Measurements from ENCODE around the gene POLDIP2.

The POLDIP2 gene

GRCh38 chr17:28363186-28363585 is 5.9 kb upstream of the POLDIP2 start:
- H2AFZ ChIP-seq (ENCODE audit: low read depth, low read length, severe bottlenecking), result no peak overlapping the region
- no peaks in the 10 kb centered on the region for H4K20me1 ChIP-seq (ENCODE audit: low read depth, low read length)
- peaks cover 4% of the 10 kb centered on the region for H3K79me2 ChIP-seq (ENCODE audit: insufficient read depth, low read length)
- H3K36me3 ChIP-seq (ENCODE audit: low read length), result no peaks in the 10 kb centered on the region
- TF ChIP-seq CTCF (IDR thresholded peaks at IDR 0.05; ENCODE audit: insufficient read depth, low read length, poor library complexity, severe bottlenecking) (no peak), EZH2phosphoT487 (conservative IDR thresholded peaks at IDR 0.05; ENCODE audit: low read length) (no peak)
- no peak overlapping the region for H3K4me2 ChIP-seq (ENCODE audit: low read depth, low read length, poor library complexity, severe bottlenecking)
- no peaks in the 10 kb centered on the region for H3K27me3 ChIP-seq (ENCODE audit: low read length)
- H3F3A ChIP-seq (ENCODE audit: insufficient read depth), result no peaks in the 10 kb centered on the region
- H3K4me3 ChIP-seq (ENCODE audit: insufficient read depth, low read length, poor library complexity, severe bottlenecking), result no peak overlapping the region
- H3K9ac ChIP-seq (ENCODE audit: low read length), result no peak overlapping the region
- H3K27ac ChIP-seq (ENCODE audit: low read depth, low read length), result no peak overlapping the region
- H3K9me2 ChIP-seq (replicated peaks; ENCODE audit: insufficient read depth, low read length), result no peaks in the 10 kb centered on the region
- no peaks in the 10 kb centered on the region for H3K9me3 ChIP-seq (ENCODE audit: insufficient read depth, low read length)

DNA sequence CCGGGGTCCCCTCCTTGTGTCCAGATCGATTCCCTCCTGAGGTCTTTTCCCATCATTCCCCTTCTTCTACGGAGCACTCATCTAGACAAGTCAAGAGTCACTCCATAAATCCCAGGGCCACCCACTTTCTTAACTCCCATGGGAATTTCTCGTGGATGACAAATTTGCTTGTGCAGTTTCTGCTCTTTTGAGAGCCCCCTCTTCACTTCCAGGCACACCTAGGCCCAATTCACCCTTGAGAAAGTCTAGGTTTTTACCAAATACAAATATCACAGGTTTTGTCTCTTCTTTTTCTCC is 522 bp upstream of the POLDIP2 start:
- no peak overlapping the region for H3K27ac ChIP-seq (ENCODE audit: low read depth, low read length)
- no peaks in the 10 kb centered on the region for H3K27me3 ChIP-seq (ENCODE audit: low read length)
- H3K79me2 ChIP-seq (ENCODE audit: insufficient read depth, low read length), result peaks cover 28% of the 10 kb centered on the region
- no peaks in the 10 kb centered on the region for H3F3A ChIP-seq (ENCODE audit: insufficient read depth)
- TF ChIP-seq EZH2phosphoT487 (conservative IDR thresholded peaks at IDR 0.05; ENCODE audit: low read length) (no peak), CTCF (IDR thresholded peaks at IDR 0.05; ENCODE audit: insufficient read depth, low read length, poor library complexity, severe bottlenecking) (no peak)
- peak overlapping the region; percentile 62 for H2AFZ ChIP-seq (ENCODE audit: low read depth, low read length, severe bottlenecking)
- H3K36me3 ChIP-seq (ENCODE audit: low read length), result no peaks in the 10 kb centered on the region
- H3K4me2 ChIP-seq (ENCODE audit: low read depth, low read length, poor library complexity, severe bottlenecking), result peak overlapping the region; percentile 86
- H3K9ac ChIP-seq (ENCODE audit: low read length), result peak overlapping the region; percentile 96
- H3K4me3 ChIP-seq (ENCODE audit: insufficient read depth, low read length, poor library complexity, severe bottlenecking), result peak overlapping the region; percentile 92
- no peaks in the 10 kb centered on the region for H4K20me1 ChIP-seq (ENCODE audit: low read depth, low read length)
- H3K9me2 ChIP-seq (replicated peaks; ENCODE audit: insufficient read depth, low read length), result no peaks in the 10 kb centered on the region
- no peaks in the 10 kb centered on the region for H3K9me3 ChIP-seq (ENCODE audit: insufficient read depth, low read length)

DNA sequence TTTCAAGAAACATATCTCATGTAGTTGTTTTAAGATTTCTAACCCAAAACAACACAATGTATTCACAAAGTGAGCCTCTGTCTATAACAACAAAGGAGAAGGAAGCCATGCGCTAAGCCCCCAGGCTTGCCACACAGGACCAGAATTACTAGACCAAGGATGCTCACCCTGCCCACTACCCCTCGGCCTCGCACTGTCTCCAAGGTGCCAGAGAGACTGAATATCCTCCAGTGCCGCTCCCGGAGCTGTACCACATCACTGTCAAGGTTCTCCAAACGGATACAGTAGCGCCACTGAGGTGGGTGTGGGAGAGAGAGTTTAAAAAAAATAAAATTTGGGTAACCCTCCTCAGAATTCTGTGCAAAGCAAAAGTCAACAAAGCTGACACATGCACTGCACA is 7.1 kb downstream of the POLDIP2 start:
- TF ChIP-seq CTCF (IDR thresholded peaks at IDR 0.05; ENCODE audit: insufficient read depth, low read length, poor library complexity, severe bottlenecking) (no peak), EZH2phosphoT487 (conservative IDR thresholded peaks at IDR 0.05; ENCODE audit: low read length) (no peak)
- Histone ChIP-seq H3K9me2 (replicated peaks; ENCODE audit: insufficient read depth, low read length) (no peaks in the 10 kb centered on the region), H4K20me1 (ENCODE audit: low read depth, low read length) (no peaks in the 10 kb centered on the region), H2AFZ (ENCODE audit: low read depth, low read length, severe bottlenecking) (no peak overlapping the region), H3K4me3 (ENCODE audit: insufficient read depth, low read length, poor library complexity, severe bottlenecking) (no peak overlapping the region), H3K27ac (ENCODE audit: low read depth, low read length) (no peak overlapping the region), H3K79me2 (ENCODE audit: insufficient read depth, low read length) (no peaks in the 10 kb centered on the region), H3K9ac (ENCODE audit: low read length) (no peak overlapping the region), H3F3A (ENCODE audit: insufficient read depth) (no peaks in the 10 kb centered on the region), H3K4me2 (ENCODE audit: low read depth, low read length, poor library complexity, severe bottlenecking) (no peak overlapping the region), H3K27me3 (ENCODE audit: low read length) (no peaks in the 10 kb centered on the region), H3K9me3 (ENCODE audit: insufficient read depth, low read length) (no peaks in the 10 kb centered on the region), H3K36me3 (ENCODE audit: low read length) (peaks cover 3% of the 10 kb centered on the region; the same call in 1 of the 2 replicates)

GRCh38 chr17:28348979-28349378 is 8.3 kb downstream of the POLDIP2 start:
- H4K20me1 ChIP-seq (ENCODE audit: low read depth, low read length), result no peaks in the 10 kb centered on the region
- H3K9me3 ChIP-seq (ENCODE audit: insufficient read depth, low read length), result no peaks in the 10 kb centered on the region
- H3K9me2 ChIP-seq (replicated peaks; ENCODE audit: insufficient read depth, low read length), result no peaks in the 10 kb centered on the region
- TF ChIP-seq EZH2phosphoT487 (conservative IDR thresholded peaks at IDR 0.05; ENCODE audit: low read length) (no peak), CTCF (IDR thresholded peaks at IDR 0.05; ENCODE audit: insufficient read depth, low read length, poor library complexity, severe bottlenecking) (no peak)
- no peak overlapping the region for H3K27ac ChIP-seq (ENCODE audit: low read depth, low read length)
- no peaks in the 10 kb centered on the region for H3F3A ChIP-seq (ENCODE audit: insufficient read depth)
- H3K4me2 ChIP-seq (ENCODE audit: low read depth, low read length, poor library complexity, severe bottlenecking), result no peak overlapping the region
- no peak overlapping the region for H3K9ac ChIP-seq (ENCODE audit: low read length)
- H3K27me3 ChIP-seq (ENCODE audit: low read length), result no peaks in the 10 kb centered on the region
- peaks cover 3% of the 10 kb centered on the region; the same call in 1 of the 2 replicates for H3K36me3 ChIP-seq (ENCODE audit: low read length)
- H3K79me2 ChIP-seq (ENCODE audit: insufficient read depth, low read length), result no peaks in the 10 kb centered on the region
- no peak overlapping the region for H2AFZ ChIP-seq (ENCODE audit: low read depth, low read length, severe bottlenecking)
- H3K4me3 ChIP-seq (ENCODE audit: insufficient read depth, low read length, poor library complexity, severe bottlenecking), result no peak overlapping the region
